Neural cell (in vitro differentiated cells): ENCODE measurements around the gene FUT6. TPM values are rescaled to one million over a fixed set of nuclear protein-coding genes. Genes with fewer than 3 reads are reported as not detected.
"Not testable (repeated sequence)": the region's sequence is repeated elsewhere in the genome, so short reads cannot be mapped to it uniquely, and the experiment has no call there.

Experiments
- H2AFZ ChIP-seq: fragments of 200-600, 300-800 bp; sonication (generic), shearing (Covaris generic); 2 replicates; pipeline ENCODE4 v1.6.0; 2014; ENCODE audit warnings: low read depth, mild to moderate bottlenecking, antibody characterized with exemption, low read length, moderate library complexity
- H3F3A ChIP-seq: fragments of 200-600 bp; shearing (Covaris generic); 2 replicates; pipeline ENCODE4 v1.6.1; 2016; ENCODE audit warnings: mild to moderate bottlenecking, moderate library complexity, mixed read lengths, antibody characterized with exemption, low read length; ENCODE audit not compliant: insufficient read depth, poor library complexity, severe bottlenecking
- H3K27ac ChIP-seq: fragments of 200-600, 300-800 bp; sonication (generic), shearing (Covaris generic); 2 replicates; pipeline ENCODE4 v1.5.1; 2014; ENCODE audit warnings: mild to moderate bottlenecking, low read length, moderate library complexity
- H3K27me3 ChIP-seq: fragments of 300-800, 200-600 bp; sonication (generic), shearing (Covaris generic); 2 replicates; pipeline ENCODE4 v1.6.0; 2014; ENCODE audit warnings: mild to moderate bottlenecking, low read depth, low read length, moderate library complexity; ENCODE audit not compliant: insufficient read depth
- H3K36me3 ChIP-seq: fragments of 300-800, 200-600 bp; sonication (generic), shearing (Covaris generic); 2 replicates; pipeline ENCODE4 v1.5.1; 2014; ENCODE audit warnings: mild to moderate bottlenecking, antibody characterized with exemption, low read length, moderate library complexity; ENCODE audit not compliant: insufficient read depth
- H3K4me2 ChIP-seq: fragments of 300-800, 200-600 bp; sonication (generic), shearing (Covaris generic); 2 replicates; pipeline ENCODE4 v1.6.0; 2014; ENCODE audit warnings: mild to moderate bottlenecking, low read length
- H3K4me3 ChIP-seq: fragments of 300-800, 200-600 bp; sonication (generic), shearing (Covaris generic); 2 replicates; pipeline ENCODE4 v1.5.1; 2014; ENCODE audit warnings: mild to moderate bottlenecking, low read length, moderate library complexity
- H3K79me2 ChIP-seq: fragments of 200-600 bp; shearing (Covaris generic); replicated peaks from 2 replicates; pipeline ENCODE4 v1.6.0; 2014; ENCODE audit warnings: mild to moderate bottlenecking, low read length, moderate library complexity; ENCODE audit not compliant: insufficient read depth
- H3K9ac ChIP-seq: fragments of 300-800, 200-600 bp; sonication (generic), shearing (Covaris generic); 2 replicates; pipeline ENCODE4 v1.6.1; 2016; ENCODE audit warnings: mild to moderate bottlenecking, low read length, mixed read lengths
- H3K9me2 ChIP-seq: fragments of 200-600 bp; shearing (Covaris generic); 2 replicates; pipeline ENCODE4 v1.6.1; 2016; ENCODE audit warnings: mild to moderate bottlenecking, low read length, mixed read lengths; ENCODE audit not compliant: insufficient read depth
- H3K9me3 ChIP-seq: fragments of 200-600, 300-800 bp; sonication (generic), shearing (Covaris generic); 2 replicates; pipeline ENCODE4 v1.6.1; 2016; ENCODE audit warnings: mild to moderate bottlenecking, mixed run types, low read length, moderate library complexity, mixed read lengths
- H4K20me1 ChIP-seq: fragments of 200-600 bp; shearing (Covaris generic); 2 replicates; pipeline ENCODE4 v1.6.1; 2016; ENCODE audit warnings: mild to moderate bottlenecking, mixed run types; ENCODE audit not compliant: insufficient read depth
- MXI1 ChIP-seq: fragments of 450-650 bp; conservative IDR thresholded peaks from 2 replicates; pipeline ENCODE4 v1.6.1; 2014; ENCODE audit warnings: antibody characterized with exemption, mild to moderate bottlenecking; ENCODE audit not compliant: poor library complexity, severe bottlenecking
- POLR2AphosphoS5 ChIP-seq: IDR thresholded peaks from 2 replicates; pipeline ENCODE4 v1.6.1; 2012
- SMC3 ChIP-seq: fragments of 450-650 bp; conservative IDR thresholded peaks from 2 replicates; pipeline ENCODE4 v1.6.1; 2014; ENCODE audit warnings: antibody characterized with exemption, mild to moderate bottlenecking, moderate library complexity; ENCODE audit not compliant: poor library complexity
- TAF1 ChIP-seq: IDR thresholded peaks from 2 replicates; pipeline ENCODE4 v1.6.1; 2012; ENCODE audit warnings: low read depth
- polyA plus RNA-seq: library from polyadenylated mRNA; depleted of rRNA; stranded (reverse); fragments of >200 nt; gene quantifications from 2 replicates; pipeline ENCODE4 v1.2.3, GENCODE V29; 2014

The FUT6 gene
- polyA plus RNA-seq, 1 donor from 2014 or later = not detected

- Histone ChIP-seq H3F3A (no peaks in the 10 kb centered on the region), H3K4me3 (no peak overlapping the region), H3K9me2 (no peaks in the 10 kb centered on the region), H2AFZ (no peak overlapping the region), H3K9me3 (no peaks in the 10 kb centered on the region), H3K4me2 (no peak overlapping the region), H3K27ac (no peak overlapping the region), H3K36me3 (no peaks in the 10 kb centered on the region), H3K27me3 (no peaks in the 10 kb centered on the region), H4K20me1 (no peaks in the 10 kb centered on the region), H3K9ac (no peak overlapping the region), H3K79me2 (no peaks in the 10 kb centered on the region)
- TF ChIP-seq MXI1 (no peak), TAF1 (no peak), POLR2AphosphoS5 (no peak), SMC3 (no peak)
These were observed 57.2 kb downstream of the FUT6 start for GRCh38 chr19:5782322-5782721.

- not testable (repeated sequence) for H3F3A ChIP-seq, H3K27ac ChIP-seq, H3K79me2 ChIP-seq, H3K9me2 ChIP-seq, H3K4me2 ChIP-seq, H3K9ac ChIP-seq, H3K36me3 ChIP-seq, H2AFZ ChIP-seq, H3K9me3 ChIP-seq, H4K20me1 ChIP-seq, H3K4me3 ChIP-seq, H3K27me3 ChIP-seq
These were observed 58.6 kb downstream of the FUT6 start for GRCh38 chr19:5780916-5781315.

Other genes starting within 250 kb of the FUT6 start
- gene SAFB2, start 216.9 kb downstream of the FUT6 start, polyA plus RNA-seq = 38.8 and 40.1 TPM in 2 replicates
- gene SAFB, start 216.6 kb downstream of the FUT6 start, polyA plus RNA-seq = 67.3 and 89.8 TPM in 2 replicates
- gene MICOS13, start 159.2 kb downstream of the FUT6 start, polyA plus RNA-seq = 46.0 and 52.3 TPM in 2 replicates
- 170 and 223 TPM in 2 replicates for gene HSD11B1L, start 158.7 kb downstream of the FUT6 start, polyA plus RNA-seq
- 358 and 452 TPM in 2 replicates for gene RPL36, start 149.4 kb downstream of the FUT6 start, polyA plus RNA-seq
- gene LONP1, start 119.6 kb downstream of the FUT6 start, polyA plus RNA-seq = 43.1 and 46.2 TPM in 2 replicates
- not detected in 2 replicates for gene CATSPERD, start 119.1 kb downstream of the FUT6 start, polyA plus RNA-seq
- gene PRR22, start 55.0 kb downstream of the FUT6 start, polyA plus RNA-seq = 0.97 and 1.0 TPM in 2 replicates
- 34.2 and 42.1 TPM in 2 replicates for gene DUS3L, start 48.5 kb downstream of the FUT6 start, polyA plus RNA-seq
- 0.62 TPM in 1 of 2 replicates, not detected in the other for gene NRTN, start 34.6 kb downstream of the FUT6 start, polyA plus RNA-seq
- gene FUT3, start 11.7 kb upstream of the FUT6 start, polyA plus RNA-seq = 0.64 and 0.82 TPM in 2 replicates
- gene FUT5, start 30.8 kb upstream of the FUT6 start, polyA plus RNA-seq = not detected in 2 replicates
- gene NDUFA11, start 64.1 kb upstream of the FUT6 start, polyA plus RNA-seq = 529 and 594 TPM in 2 replicates
- gene VMAC, start 65.2 kb upstream of the FUT6 start, polyA plus RNA-seq = 6.0 and 9.1 TPM in 2 replicates
- gene CAPS, start 74.6 kb upstream of the FUT6 start, polyA plus RNA-seq = 7.5 and 10.5 TPM in 2 replicates
- gene RANBP3, start 138.4 kb upstream of the FUT6 start, polyA plus RNA-seq = 53.6 and 67.6 TPM in 2 replicates